Measurements from ENCODE around the gene NUDT19.

- TF ChIP-seq CTCF (conservative IDR thresholded peaks at IDR 0.05 in 1 of 2, IDR thresholded peaks at IDR 0.05 in 1 of 2; ENCODE audit: extremely low read depth in 1 of 2, insufficient read depth in 1 of 2, low read depth in 1 of 2, low read length in 2 of 2): no peak
- TF ChIP-seq EZH2 (IDR thresholded peaks at IDR 0.05; ENCODE audit: borderline replicate concordance, low read length): no peak
These were observed 17.3 kb upstream of the NUDT19 start for GRCh38 chr19:32674153-32674930.

Data from mammary epithelial cell (primary cell).